SK-N-MC (cell line): Measurements from ENCODE around the gene CLIC4.

Source experiments
- EZH2 ChIP-seq: fragments of 200-600 bp; sonication (generic); IDR thresholded peaks from one replicate; pipeline ENCODE4 v1.6.1; 2017; ENCODE audit warnings: antibody characterized with exemption
- FOXP2 ChIP-seq: optimal IDR thresholded peaks from 2 replicates; pipeline ENCODE3; 2011; ENCODE audit warnings: mild to moderate bottlenecking, moderate library complexity; ENCODE audit not compliant: insufficient read depth; ENCODE audit errors: extremely low read length, control extremely low read depth
- POLR2AphosphoS5 ChIP-seq: IDR thresholded peaks from 2 replicates; pipeline ENCODE4 v1.6.1; 2012; ENCODE audit warnings: mild to moderate bottlenecking, low read depth, low read length, borderline replicate concordance

GRCh38 chr1:24875257-24875656 is 130.0 kb downstream of the CLIC4 start:
- TF ChIP-seq POLR2AphosphoS5: no peak
- no peak for TF ChIP-seq EZH2
- TF ChIP-seq FOXP2: no peak
